ENCODE results near the gene EVC.
"Not testable (repeated sequence)": the region's sequence is repeated elsewhere in the genome, so short reads cannot be mapped to it uniquely, and the experiment has no call there.

The EVC gene

GRCh38 chr4:5821665-5822358 is 110.8 kb downstream of the EVC start:
- no peak for DNase-seq

DNA sequence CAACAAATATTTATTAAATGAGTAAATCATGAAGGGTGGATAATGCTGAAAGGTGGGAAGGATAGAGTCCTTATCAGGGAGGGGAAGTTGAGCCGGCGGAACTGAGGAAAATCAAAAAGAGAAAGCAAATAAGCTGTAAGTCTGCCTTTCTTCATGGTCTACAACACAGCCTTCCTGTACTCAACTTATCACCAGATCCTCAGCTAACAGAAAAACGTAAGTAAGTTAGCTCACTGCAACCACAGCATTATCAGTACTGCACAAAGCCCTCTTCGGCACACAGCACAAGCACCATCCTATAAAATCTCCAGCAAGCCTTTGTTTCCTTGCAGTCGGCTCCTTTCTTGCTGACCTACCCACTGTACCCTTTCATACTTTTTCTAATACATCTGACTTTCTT is 111.6 kb downstream of the EVC start:
- no peak for DNase-seq

- no peak for DNase-seq
Measured at GRCh38 chr4:5823542-5824211, 112.7 kb downstream of the EVC start.

GRCh38 chr4:5824227-5824626 is 113.2 kb downstream of the EVC start:
- DNase-seq: no peak

DNA sequence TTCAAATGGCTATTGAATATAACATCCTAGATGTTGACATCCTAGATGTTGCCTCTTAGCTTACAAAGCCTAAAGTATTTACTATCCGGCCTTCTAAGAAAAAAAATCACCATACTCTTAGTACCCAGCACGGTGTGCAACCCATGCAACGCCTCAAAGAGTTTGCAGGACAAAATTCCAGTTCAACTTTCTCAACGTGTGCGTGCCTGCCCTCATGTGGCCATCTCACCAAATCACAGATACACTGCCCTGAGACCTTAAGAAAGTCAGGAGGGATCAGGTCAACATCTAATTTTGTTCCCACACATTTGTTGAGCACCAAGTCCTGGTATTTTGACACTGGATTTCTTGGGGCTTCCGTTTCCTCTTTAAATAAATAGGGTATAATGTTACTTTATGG is 113.6 kb downstream of the EVC start:
- no peak for DNase-seq

DNA sequence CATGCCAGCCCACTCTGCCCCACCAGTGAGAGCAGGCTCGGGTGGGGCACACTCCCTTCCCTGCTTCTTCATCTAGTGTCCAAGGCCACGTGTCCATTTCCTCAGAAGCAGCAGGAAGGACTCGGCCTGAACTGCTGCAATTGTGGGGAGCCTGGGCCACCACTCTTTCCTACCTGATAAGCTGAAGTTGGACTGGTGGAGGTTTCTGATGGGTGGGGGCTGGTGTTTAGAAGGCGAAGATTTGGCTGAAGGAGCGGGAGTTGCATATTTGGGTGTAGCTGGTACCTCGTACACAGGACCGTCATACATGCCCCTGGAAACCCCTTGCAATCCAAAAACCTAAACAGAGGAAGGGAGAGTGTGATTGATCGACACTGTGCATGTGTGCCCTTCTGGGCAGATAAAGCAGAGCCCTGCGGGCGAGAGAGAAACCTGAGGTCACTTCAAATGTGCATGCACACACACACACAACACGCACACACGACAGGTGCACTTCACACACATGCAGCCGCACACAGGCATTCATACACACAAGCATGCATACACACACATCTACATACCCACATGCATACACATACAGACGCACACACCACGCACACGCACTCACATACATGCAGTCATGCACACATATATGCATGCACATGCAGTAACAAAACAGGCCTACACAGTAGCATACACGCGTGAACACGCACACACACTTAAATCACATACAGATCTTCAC is 114.5 kb downstream of the EVC start:
- no peak for DNase-seq

GRCh38 chr4:5826437-5827107 is 115.6 kb downstream of the EVC start:
- no peak for DNase-seq

GRCh38 chr4:5827108-5828004 is 116.4 kb downstream of the EVC start:
- DNase-seq: no peak

- no peak for DNase-seq
Measured at GRCh38 chr4:5828005-5828391, 117.0 kb downstream of the EVC start.

DNA sequence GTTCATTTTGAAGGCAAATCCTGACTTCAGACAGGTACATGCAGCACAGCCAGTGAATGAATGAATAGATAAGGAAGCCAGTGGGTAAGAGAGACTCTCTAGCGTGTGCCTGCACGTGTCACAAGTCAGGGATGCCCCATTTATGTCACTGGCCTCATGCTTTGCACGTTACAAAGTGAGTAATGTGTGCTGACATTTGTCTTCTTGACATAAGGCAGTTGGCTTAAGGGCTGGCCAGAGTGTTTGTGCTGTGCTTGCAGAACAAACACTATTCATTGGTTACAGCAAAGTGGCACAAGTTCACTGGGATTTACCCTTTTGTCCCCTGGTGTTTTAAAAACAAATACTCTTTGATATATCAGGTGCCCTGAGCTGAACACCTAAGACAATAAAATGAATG is 125.9 kb downstream of the EVC start:
- DNase-seq: no peak

DNA sequence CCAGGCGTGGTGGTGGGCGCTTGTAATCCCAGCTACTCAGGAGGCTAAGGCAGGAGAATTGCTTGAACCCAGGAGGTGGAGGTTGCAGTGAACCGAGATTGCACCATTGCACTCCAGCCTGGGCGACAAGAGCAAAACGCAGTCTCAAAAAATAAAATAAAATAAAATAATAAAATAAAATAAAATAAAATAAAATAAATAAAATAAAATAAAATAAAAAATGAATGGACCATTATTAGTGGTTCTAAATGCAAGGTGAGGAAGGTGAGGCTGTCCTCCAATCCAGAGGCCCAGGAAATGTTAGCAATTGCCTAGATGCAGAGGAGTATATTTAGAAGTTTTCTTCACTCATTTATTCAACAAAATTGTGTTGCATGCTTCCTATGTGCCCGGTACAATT is 126.5 kb downstream of the EVC start:
- DNase-seq: not testable (repeated sequence)

- no peak for DNase-seq
Measured at GRCh38 chr4:5839332-5839731, 128.3 kb downstream of the EVC start.

DNA sequence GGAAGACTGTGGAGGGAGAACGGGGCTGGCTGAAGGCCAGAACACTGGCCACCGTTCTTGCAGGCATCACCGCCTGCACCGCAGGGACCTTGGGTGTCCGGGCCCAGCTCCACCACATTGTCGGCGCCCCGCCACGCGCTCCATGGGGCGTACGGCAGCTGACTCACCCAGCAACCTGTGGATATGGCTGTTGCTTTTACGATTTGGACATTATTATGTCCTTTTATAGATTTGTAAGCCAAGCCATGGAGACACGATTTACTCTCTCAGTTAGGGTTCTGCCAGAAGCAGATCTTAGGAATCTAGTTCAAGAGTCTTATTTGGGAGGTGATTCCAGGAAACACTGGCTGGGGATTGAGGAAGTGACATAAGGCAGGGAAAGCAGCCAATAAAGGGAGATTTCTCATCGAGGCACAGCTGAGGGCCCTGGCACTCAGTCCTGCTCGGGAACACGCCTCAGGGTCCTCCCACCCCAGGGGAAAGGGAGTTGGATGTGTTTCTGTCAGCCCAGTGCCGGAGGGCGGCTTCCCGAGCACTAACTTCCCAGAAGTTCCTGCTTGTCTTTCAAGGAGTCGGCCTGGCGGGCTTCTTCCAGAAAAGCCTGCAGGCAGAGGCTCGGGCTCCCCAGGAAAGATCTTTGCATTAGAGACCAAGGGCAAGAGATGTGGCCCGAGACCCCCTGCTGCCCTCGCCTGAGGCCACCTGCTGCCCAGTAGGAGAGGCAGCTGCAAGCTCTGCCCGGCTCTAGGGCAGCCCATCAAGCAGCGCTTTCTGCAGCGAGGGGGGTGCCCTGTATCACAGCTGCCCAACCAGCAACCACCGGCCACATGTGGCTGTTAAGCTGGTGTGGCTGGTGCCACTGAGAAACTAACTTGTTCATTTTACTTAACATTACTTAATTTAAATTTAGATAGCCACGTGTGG is 129.0 kb downstream of the EVC start:
- no peak for DNase-seq

DNA sequence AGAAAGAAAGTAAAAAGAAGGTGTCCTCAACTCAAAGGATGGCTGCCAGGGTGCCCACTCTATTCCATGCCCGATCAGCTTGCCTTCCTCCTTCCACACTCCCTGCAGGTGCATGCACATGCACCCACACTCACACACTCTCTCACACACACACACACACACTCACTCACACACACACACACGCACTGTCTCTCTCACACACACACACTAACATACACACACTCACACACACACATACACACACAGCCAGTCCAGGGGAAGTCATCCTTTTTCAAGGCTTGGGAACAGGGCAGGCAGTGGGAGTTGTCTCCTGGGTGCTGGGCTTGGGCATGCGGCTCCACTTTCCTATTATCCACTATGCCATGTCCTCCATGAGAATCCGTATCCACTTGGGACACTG is 131.5 kb downstream of the EVC start:
- DNase-seq: no peak

- DNase-seq: no peak
Measured at GRCh38 chr4:5843573-5844530, 132.9 kb downstream of the EVC start.

GRCh38 chr4:5845035-5845905 is 134.3 kb downstream of the EVC start:
- no peak for DNase-seq

DNA sequence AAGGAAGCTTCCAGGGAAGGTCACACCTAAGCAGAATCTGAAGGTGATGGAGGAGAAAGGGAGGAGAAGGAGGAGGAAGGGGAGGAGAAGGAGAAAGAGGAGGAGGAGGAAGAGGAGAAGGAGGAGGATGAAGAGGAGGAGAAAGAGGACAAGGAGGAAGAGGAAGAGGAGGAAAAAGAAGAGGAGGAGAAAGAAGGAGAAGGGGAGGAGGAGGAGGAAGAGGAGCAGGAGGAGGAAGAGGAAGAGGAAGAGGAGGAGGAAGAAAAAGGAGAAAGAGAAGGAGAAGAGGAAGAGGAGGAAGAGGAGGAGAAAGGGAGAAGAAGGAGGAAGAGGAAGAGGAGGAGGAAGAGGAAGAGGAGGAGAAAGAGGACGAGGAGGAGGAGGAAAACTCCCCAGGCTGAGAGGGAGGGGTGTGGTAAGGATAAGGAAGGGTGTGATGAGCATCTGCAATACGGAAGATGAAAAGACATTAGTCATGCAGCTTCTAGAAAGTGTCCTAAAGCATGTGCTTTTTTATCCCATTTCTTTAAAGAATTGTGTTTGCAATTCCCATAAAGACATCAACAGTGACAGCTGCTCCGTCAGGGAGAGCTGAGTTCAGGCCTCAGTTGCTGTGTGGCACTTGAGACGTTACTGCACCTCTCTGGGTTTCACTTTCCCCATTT is 140.8 kb downstream of the EVC start:
- DNase-seq: no peak

GRCh38 chr4:5852523-5853202 is 141.7 kb downstream of the EVC start:
- DNase-seq: no peak
